ENCODE results near the gene CEBPA. TPM values are rescaled to one million over a fixed set of nuclear protein-coding genes. Genes with fewer than 3 reads are reported as not detected.

Gene CEBPA
- total and polyA plus RNA-seq, 2 experiments from 2014 or later = 103 to 151 TPM

GRCh38 chr19:33251526-33252090, 50.7 kb downstream of the CEBPA start:
- TF ChIP-seq CTCF (IDR thresholded peaks at IDR 0.05; ENCODE audit: poor library complexity) (no peak), EZH2phosphoT487 (IDR thresholded peaks at IDR 0.05; ENCODE audit: low read depth, severe bottlenecking, unreplicated experiment) (no peak), EZH2 (IDR thresholded peaks at IDR 0.05; ENCODE audit: borderline replicate concordance) (no peak)
- no peak overlapping the region for H2AFZ ChIP-seq
- DNase-seq (ENCODE audit: low spot score) = no peak
- no peaks in the 10 kb centered on the region for H3K9me2 ChIP-seq (replicated peaks; ENCODE audit: insufficient read depth)
- no peaks in the 10 kb centered on the region for H3K4me1 ChIP-seq (ENCODE audit: insufficient read depth)
- no peaks in the 10 kb centered on the region for H3K79me2 ChIP-seq
- H3K9me3 ChIP-seq (ENCODE audit: low read depth) = no peaks in the 10 kb centered on the region
- no peak overlapping the region for H3K4me3 ChIP-seq
- no peak overlapping the region for H3K4me2 ChIP-seq
- H3K36me3 ChIP-seq (replicated peaks; ENCODE audit: insufficient read depth, low read depth) = no peaks in the 10 kb centered on the region
- no peaks in the 10 kb centered on the region for H4K20me1 ChIP-seq (ENCODE audit: insufficient read depth, poor library complexity, severe bottlenecking)
- H3K27ac ChIP-seq = no peak overlapping the region
- WGBS (ENCODE audit: low lambda C conversion rate, missing lambda C conversion rate) = 86% methylated on average over 16 of the region's 17 CpGs
- H3K27me3 ChIP-seq = no peaks in the 10 kb centered on the region

GRCh38 chr19:33251076-33251475, 51.3 kb downstream of the CEBPA start:
- Histone ChIP-seq H3K4me2 (no peak overlapping the region), H4K20me1 (ENCODE audit: insufficient read depth, poor library complexity, severe bottlenecking) (no peaks in the 10 kb centered on the region), H3K79me2 (no peaks in the 10 kb centered on the region), H3K27me3 (no peaks in the 10 kb centered on the region), H2AFZ (no peak overlapping the region), H3K9me2 (replicated peaks; ENCODE audit: insufficient read depth) (no peaks in the 10 kb centered on the region), H3K4me3 (no peak overlapping the region), H3K27ac (no peak overlapping the region), H3K9me3 (ENCODE audit: low read depth) (no peaks in the 10 kb centered on the region), H3K36me3 (replicated peaks; ENCODE audit: insufficient read depth, low read depth) (no peaks in the 10 kb centered on the region), H3K4me1 (ENCODE audit: insufficient read depth) (no peaks in the 10 kb centered on the region)
- DNase-seq (ENCODE audit: low spot score) = no peak
- TF ChIP-seq CTCF (IDR thresholded peaks at IDR 0.05; ENCODE audit: poor library complexity) (no peak), EZH2phosphoT487 (IDR thresholded peaks at IDR 0.05; ENCODE audit: low read depth, severe bottlenecking, unreplicated experiment) (no peak), EZH2 (IDR thresholded peaks at IDR 0.05; ENCODE audit: borderline replicate concordance) (no peak)
- WGBS (ENCODE audit: low lambda C conversion rate, missing lambda C conversion rate) = 71% methylated on average over 10 of the region's 12 CpGs

GRCh38 chr19:33250500-33250899, 51.8 kb downstream of the CEBPA start:
- DNase-seq (ENCODE audit: low spot score) = no peak
- no peaks in the 10 kb centered on the region for H3K4me1 ChIP-seq (ENCODE audit: insufficient read depth)
- TF ChIP-seq EZH2phosphoT487 (IDR thresholded peaks at IDR 0.05; ENCODE audit: low read depth, severe bottlenecking, unreplicated experiment) (no peak), CTCF (IDR thresholded peaks at IDR 0.05; ENCODE audit: poor library complexity) (no peak), EZH2 (IDR thresholded peaks at IDR 0.05; ENCODE audit: borderline replicate concordance) (no peak)
- no peak overlapping the region for H3K4me2 ChIP-seq
- H3K36me3 ChIP-seq (replicated peaks; ENCODE audit: insufficient read depth, low read depth) = no peaks in the 10 kb centered on the region
- H3K4me3 ChIP-seq = no peak overlapping the region
- H3K79me2 ChIP-seq = no peaks in the 10 kb centered on the region
- no peaks in the 10 kb centered on the region for H3K9me2 ChIP-seq (replicated peaks; ENCODE audit: insufficient read depth)
- no peaks in the 10 kb centered on the region for H4K20me1 ChIP-seq (ENCODE audit: insufficient read depth, poor library complexity, severe bottlenecking)
- 89% methylated on average over 1 of the region's 1 CpG for WGBS (ENCODE audit: low lambda C conversion rate, missing lambda C conversion rate)
- no peak overlapping the region for H2AFZ ChIP-seq
- H3K9me3 ChIP-seq (ENCODE audit: low read depth) = no peaks in the 10 kb centered on the region
- no peak overlapping the region for H3K27ac ChIP-seq
- H3K27me3 ChIP-seq = no peaks in the 10 kb centered on the region

Other genes with a start within 250 kb of the CEBPA start
- gene RHPN2, start 237.6 kb downstream of the CEBPA start, total RNA-seq = 67.6 and 67.9 TPM in 2 replicates
- 44.3 and 54.2 TPM in 2 replicates for gene RHPN2, start 237.6 kb downstream of the CEBPA start, polyA plus RNA-seq
- gene GPATCH1, start 221.4 kb downstream of the CEBPA start, total RNA-seq = 6.7 and 14.5 TPM in 2 replicates
- 6.8 and 9.7 TPM in 2 replicates for gene GPATCH1, start 221.4 kb downstream of the CEBPA start, polyA plus RNA-seq
- gene WDR88, start 170.4 kb downstream of the CEBPA start, total RNA-seq = not detected in 2 replicates
- 0.11 and 0.61 TPM in 2 replicates for gene WDR88, start 170.4 kb downstream of the CEBPA start, polyA plus RNA-seq
- 35.1 and 37.4 TPM in 2 replicates for gene LRP3, start 108.2 kb downstream of the CEBPA start, total RNA-seq
- 35.5 and 44.0 TPM in 2 replicates for gene LRP3, start 108.2 kb downstream of the CEBPA start, polyA plus RNA-seq
- 4.5 and 5.5 TPM in 2 replicates for gene SLC7A10, start 76.7 kb downstream of the CEBPA start, total RNA-seq
- 4.3 and 7.3 TPM in 2 replicates for gene SLC7A10, start 76.7 kb downstream of the CEBPA start, polyA plus RNA-seq
- gene CEBPG, start 71.2 kb upstream of the CEBPA start, total RNA-seq = 69.4 and 69.5 TPM in 2 replicates
- gene CEBPG, start 71.2 kb upstream of the CEBPA start, polyA plus RNA-seq = 26.2 and 33.1 TPM in 2 replicates
- gene PEPD, start 219.3 kb upstream of the CEBPA start, total RNA-seq = 141 and 168 TPM in 2 replicates
- gene PEPD, start 219.3 kb upstream of the CEBPA start, polyA plus RNA-seq = 168 and 175 TPM in 2 replicates

All from hepatocyte (in vitro differentiated cells).